HepG2 (cell line): ENCODE data around the gene CDK13. TPM values are rescaled to one million over a fixed set of nuclear protein-coding genes. Genes with fewer than 3 reads are reported as not detected.
"Not testable (repeated sequence)": the region's sequence is repeated elsewhere in the genome, so short reads cannot be mapped to it uniquely, and the experiment has no call there.

Source experiments
- ATAC-seq: fragments of 200-7000 bp; cut with Tn5 transposase; 3 replicates; pipeline ENCODE4 v1.9.1; 2020; ENCODE audit warnings: mild to moderate bottlenecking, moderate library complexity
- BruUV-seq: library from RNA; stranded (reverse); fragments of 400-500 nt; replicated peaks from 2 replicates; lab custom pipeline; 2021; lab: Mats Ljungman, UMichigan
- CTCF ChIA-PET: fragments of 300-600 bp; formaldehyde crosslinking; extraction: SDS; loops from one replicate; lab custom pipeline; 2021; ENCODE audit warnings: low total read pairs, inconsistent platforms, low intra/inter-chr PET ratio; lab: Yijun Ruan, JAX
- POLR2A ChIA-PET: fragments of 350-600 bp; sonication (Branson Sonifier 250); formaldehyde crosslinking; loops from one replicate; lab custom pipeline; 2020; ENCODE audit warnings: antibody characterized with exemption, inconsistent platforms; lab: Yijun Ruan, JAX
- DNase-seq: peaks from one replicate; pipeline ENCODE4 v3.0.0-alpha.2; 2015; ENCODE audit warnings: low spot score
- FAIRE-seq: peaks from 3 replicates; lab custom pipeline; 2011; peaks lifted over from hg19 to GRCh38; lab: Jason Lieb, UNC
- H2AFZ ChIP-seq: one replicate; pipeline ENCODE4 v1.6.1; 2011; ENCODE audit warnings: low read length, inconsistent platforms
- H3K27ac ChIP-seq: fragments of 300-600 bp; 3 replicates; pipeline ENCODE4 v1.8.0; 2011; ENCODE audit warnings: mixed run types, mild to moderate bottlenecking, mixed read lengths, low read length, inconsistent platforms; ENCODE audit not compliant: insufficient read depth; ENCODE audit errors: extremely low read length
- H3K27me3 ChIP-seq, 2 experiments: fragments of 200-600 bp in 1 of 2; 2 replicates in 1 of 2; 3 replicates in 1 of 2; pipeline versions ENCODE4 v1.6.0 to v1.8.0; 2011; ENCODE audit warnings: low read length in 2 of 2, mild to moderate bottlenecking in 2 of 2, moderate library complexity in 2 of 2, inconsistent platforms in 1 of 2; ENCODE audit not compliant: insufficient read depth in 2 of 2, control insufficient read depth in 1 of 2
- H3K36me3 ChIP-seq, 2 experiments: fragments of 200-600 bp in 1 of 2; replicated peaks in 1 of 2; 2 replicates in 1 of 2; 3 replicates in 1 of 2; pipeline versions ENCODE4 v1.5.1 to v1.8.0; 2011; ENCODE audit warnings: low read length in 2 of 2, inconsistent platforms in 1 of 2; ENCODE audit not compliant: insufficient read depth in 2 of 2, control insufficient read depth in 1 of 2
- H3K4me1 ChIP-seq: 2 replicates; pipeline ENCODE4 v1.5.1; 2012; ENCODE audit warnings: low read length, inconsistent platforms; ENCODE audit not compliant: insufficient read depth
- H3K4me2 ChIP-seq: 2 replicates; pipeline ENCODE4 v1.6.0; 2011; ENCODE audit warnings: low read depth, low read length, inconsistent platforms
- H3K4me3 ChIP-seq, 3 experiments: fragments of 200-600 bp in 1 of 3; sonication (generic), shearing (Covaris generic) in 1 of 3; replicated peaks in 1 of 3; 2 replicates each; pipeline ENCODE4 v1.5.1; 2011 to 2016; ENCODE audit warnings: low read length in 3 of 3, inconsistent platforms in 2 of 3, low read depth in 2 of 3, mild to moderate bottlenecking in 2 of 3, control low read depth in 1 of 3, mixed read lengths in 1 of 3; ENCODE audit not compliant: insufficient read depth in 1 of 3
- H3K79me2 ChIP-seq: one replicate; pipeline ENCODE4 v1.6.1; 2011; ENCODE audit warnings: low read length, inconsistent platforms; ENCODE audit not compliant: insufficient read depth
- H3K9ac ChIP-seq: 2 replicates; pipeline ENCODE4 v1.6.0; 2011; ENCODE audit warnings: mild to moderate bottlenecking, low read depth, low read length, inconsistent platforms; ENCODE audit not compliant: insufficient read depth
- H3K9me3 ChIP-seq: 2 replicates; pipeline ENCODE4 v1.5.1; 2012; ENCODE audit warnings: mild to moderate bottlenecking, low read length
- H4K20me1 ChIP-seq: 2 replicates; pipeline ENCODE4 v1.6.0; 2011; ENCODE audit warnings: inconsistent platforms, mild to moderate bottlenecking, low read length, moderate library complexity; ENCODE audit not compliant: insufficient read depth
- GRHL1 ChIP-seq: sonication (generic); formaldehyde crosslinking; conservative IDR thresholded peaks from 2 replicates; pipeline ENCODE4 v1.8.0; 2022; ENCODE audit warnings: missing genetic modification reagents
- NCOA1 ChIP-seq: sonication (generic); formaldehyde crosslinking; IDR thresholded peaks from 2 replicates; pipeline ENCODE4 v1.9.0; 2021; ENCODE audit warnings: missing genetic modification reagents
- PAF1 ChIP-seq: IDR thresholded peaks from 2 replicates; pipeline ENCODE4 v1.6.1; 2016; ENCODE audit warnings: missing genetic modification reagents, missing compliant biosample characterization
- RAD51 ChIP-seq: fragments of 450-650 bp; IDR thresholded peaks from 2 replicates; pipeline ENCODE4 v1.6.1; 2016; ENCODE audit warnings: borderline replicate concordance
- SP140L ChIP-seq: sonication (generic); formaldehyde crosslinking; IDR thresholded peaks from 2 replicates; pipeline ENCODE4 v1.4.0; 2020; ENCODE audit warnings: missing genetic modification reagents, borderline replicate concordance
- TFDP2 ChIP-seq: sonication (generic); formaldehyde crosslinking; IDR thresholded peaks from 2 replicates; pipeline ENCODE4 v1.4.0; 2020; ENCODE audit warnings: missing genetic modification reagents
- ZEB1 ChIP-seq: IDR thresholded peaks from 2 replicates; pipeline ENCODE4 v1.6.1; 2012; ENCODE audit warnings: mild to moderate bottlenecking, low read depth, inconsistent platforms; ENCODE audit not compliant: insufficient replicate concordance
- ZFP90 ChIP-seq: sonication (generic); formaldehyde crosslinking; IDR thresholded peaks from 2 replicates; pipeline ENCODE4 v1.8.0; 2022; ENCODE audit warnings: missing genetic modification reagents, mild to moderate bottlenecking, inconsistent platforms, borderline replicate concordance
- WGBS: methylation state at CpG from one replicate; pipeline ENCODE4 v1.1.6; 2017; ENCODE audit warnings: low lambda C conversion rate; 5-methylcytosine and 5-hydroxymethylcytosine counted together
- in situ Hi-C: cut with HindIII; loops from 2 replicates; pipeline ENCODE4 v1.10.0; 2017; ENCODE audit warnings: low pct_unique_long_range_greater_than_20kb; ENCODE audit not compliant: extremely low pct_ligation_motif_present
- intact Hi-C: fragments of 100-400 bp; cut with micrococcal nuclease; formaldehyde crosslinking; loops from one replicate; pipeline ENCODE4 v1.10.0; 2022; ENCODE audit not compliant: unreplicated experiment
- polyA plus RNA-seq, 8 experiments: library from polyadenylated mRNA; depleted of rRNA in 3 of 8; stranded (reverse) in 7 of 8; unstranded in 1 of 8; fragments of >200 nt; fragmentation: Illumina TruSeq in 4 of 8; extraction: Trizol in 4 of 8; gene quantifications; 2 replicates each; pipeline versions ENCODE4 v1.2.1 to v1.2.3, GENCODE V29; 2011 to 2016; ENCODE audit warnings: low read depth in 4 of 8, missing spikeins in 1 of 8, mixed read lengths in 1 of 8; ENCODE audit not compliant: insufficient read depth in 1 of 8
- total RNA-seq, 5 experiments: library from RNA; depleted of rRNA; stranded (reverse); fragments of >200 nt; fragmentation: Illumina TruSeq; extraction: Trizol; gene quantifications; 2 replicates each; pipeline ENCODE4 v1.2.3, GENCODE V29; 2016; ENCODE audit warnings: low read depth in 1 of 5

The CDK13 gene
- total and polyA plus RNA-seq, 2 of the 13 experiments (the other 11 are each of a cell fraction or from before 2014, with no cell fraction given), result 21.0 to 40.9 TPM

- Histone ChIP-seq H3K79me2 (peaks cover 1% of the 10 kb centered on the region), H3K4me3 (no peak overlapping the region), H3K27me3 (no peaks in the 10 kb centered on the region; a peak in 1 of 5 replicates), H4K20me1 (no peaks in the 10 kb centered on the region), H3K9ac (no peak overlapping the region), H2AFZ (no peak overlapping the region), H3K36me3 (no peaks in the 10 kb centered on the region), H3K27ac (no peak overlapping the region), H3K9me3 (no peaks in the 10 kb centered on the region), H3K4me2 (no peak overlapping the region), H3K4me1 (peaks cover 14% of the 10 kb centered on the region)
- in situ Hi-C loops (no loop called here), intact Hi-C loops (no loop called here)
- ChIA-PET CTCF (no interaction called here), POLR2A (no interaction called here)
- TF ChIP-seq NCOA1 (CRISPR knock-in tag) (no peak), ZFP90 (no peak), RAD51 (no peak), SP140L (CRISPR knock-in tag) (no peak), TFDP2 (CRISPR knock-in tag) (no peak), ZEB1 (no peak), GRHL1 (CRISPR knock-in tag) (no peak), PAF1 (CRISPR knock-in tag) (no peak)
- DNase-seq (no peak), ATAC-seq (no peak), FAIRE-seq (no peak)
- WGBS, result 97% methylated on average over 5 of the region's 5 CpGs
- BruUV-seq, result no TSS peak
These were observed 188.9 kb downstream of the CDK13 start for GRCh38 chr7:40138973-40139372.

GRCh38 chr7:40139891-40140290, 189.8 kb downstream of the CDK13 start:
- H2AFZ ChIP-seq, FAIRE-seq, H3K9ac ChIP-seq, H3K27ac ChIP-seq, H3K79me2 ChIP-seq, H3K27me3 ChIP-seq, H4K20me1 ChIP-seq, DNase-seq, BruUV-seq, intact Hi-C loops, H3K4me3 ChIP-seq, ATAC-seq, CTCF ChIA-PET, H3K4me2 ChIP-seq, POLR2A ChIA-PET, H3K36me3 ChIP-seq, H3K9me3 ChIP-seq, in situ Hi-C loops: not testable (repeated sequence)
- peaks cover 14% of the 10 kb centered on the region for H3K4me1 ChIP-seq
- WGBS, result 96% methylated on average over 13 of the region's 13 CpGs

GRCh38 chr7:40141916-40142315, 191.9 kb downstream of the CDK13 start:
- BruUV-seq, result TSS peak; percentile 26
- H3K4me3 ChIP-seq, H3K27me3 ChIP-seq, H2AFZ ChIP-seq, POLR2A ChIA-PET, H3K4me2 ChIP-seq, CTCF ChIA-PET, H4K20me1 ChIP-seq, H3K9ac ChIP-seq, in situ Hi-C loops, H3K27ac ChIP-seq, ATAC-seq, H3K36me3 ChIP-seq, H3K4me1 ChIP-seq, intact Hi-C loops, H3K9me3 ChIP-seq, H3K79me2 ChIP-seq, FAIRE-seq, DNase-seq: not testable (repeated sequence)
- 95% methylated on average over 5 of the region's 5 CpGs for WGBS
